GM21390 (cell line): Measurements from ENCODE around the gene TULP3.

Experiments
- ATAC-seq: cut with Tn5 transposase; IDR thresholded peaks from one replicate; pipeline ENCODE4 v1.9.1; 2021; ENCODE audit not compliant: unreplicated experiment

Gene TULP3

DNA sequence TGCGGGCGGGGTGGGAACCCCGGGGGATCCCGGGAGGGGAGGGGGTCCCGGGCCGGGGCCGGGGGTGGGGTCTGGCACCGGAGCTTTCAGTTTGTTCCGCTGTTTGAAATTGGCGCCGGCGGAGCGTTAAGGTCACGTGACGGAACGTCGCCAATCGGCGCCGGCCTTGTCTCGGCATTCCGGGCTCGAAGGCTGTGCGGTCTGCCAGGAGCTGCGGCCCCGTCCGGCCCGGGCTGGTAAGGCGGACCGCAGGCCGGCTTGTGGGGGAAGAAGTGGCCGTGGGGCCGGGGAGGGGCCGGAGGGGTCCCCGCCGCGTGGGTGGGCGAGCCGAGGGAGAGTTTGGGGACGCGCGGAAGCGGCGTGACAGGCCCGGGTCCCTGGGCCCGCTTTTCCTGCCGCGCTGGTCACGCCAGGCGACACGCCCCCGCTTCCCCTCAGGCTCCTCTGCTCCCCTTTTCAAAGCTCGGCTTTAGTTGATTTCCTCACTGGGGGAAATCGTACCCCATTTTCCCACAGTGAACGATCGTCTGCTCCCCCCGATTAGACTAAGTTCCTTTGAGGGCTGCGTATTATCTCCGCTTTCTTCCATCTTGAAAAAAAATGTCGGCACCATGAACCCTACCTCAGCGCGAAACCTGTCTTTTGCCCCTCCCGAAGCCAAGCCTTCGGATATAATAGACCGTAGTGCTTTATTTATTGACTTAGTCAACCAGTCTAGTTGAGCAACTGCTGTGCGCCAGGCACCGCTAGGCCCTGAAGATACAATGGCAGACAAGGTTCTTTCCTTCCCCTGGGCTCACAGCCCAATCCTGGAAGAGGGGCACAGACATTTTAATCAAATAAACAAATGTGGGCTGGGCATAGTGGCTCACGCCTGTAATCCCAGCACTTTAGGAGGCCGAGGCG, 13.4 kb upstream of the TULP3 start, which contains the start of the genes FOXM1 and RHNO1:
Gene FOXM1 (minus strand): TSS at position 128 of the 906 bp plus-strand sequence. CDS start 2,696 bp downstream, outside the sequence.
Gene RHNO1 (plus strand): TSS at position 177 of the 906 bp plus-strand sequence. CDS start 8,144 bp downstream, outside the sequence.
- ATAC-seq, result peak; percentile 75

DNA sequence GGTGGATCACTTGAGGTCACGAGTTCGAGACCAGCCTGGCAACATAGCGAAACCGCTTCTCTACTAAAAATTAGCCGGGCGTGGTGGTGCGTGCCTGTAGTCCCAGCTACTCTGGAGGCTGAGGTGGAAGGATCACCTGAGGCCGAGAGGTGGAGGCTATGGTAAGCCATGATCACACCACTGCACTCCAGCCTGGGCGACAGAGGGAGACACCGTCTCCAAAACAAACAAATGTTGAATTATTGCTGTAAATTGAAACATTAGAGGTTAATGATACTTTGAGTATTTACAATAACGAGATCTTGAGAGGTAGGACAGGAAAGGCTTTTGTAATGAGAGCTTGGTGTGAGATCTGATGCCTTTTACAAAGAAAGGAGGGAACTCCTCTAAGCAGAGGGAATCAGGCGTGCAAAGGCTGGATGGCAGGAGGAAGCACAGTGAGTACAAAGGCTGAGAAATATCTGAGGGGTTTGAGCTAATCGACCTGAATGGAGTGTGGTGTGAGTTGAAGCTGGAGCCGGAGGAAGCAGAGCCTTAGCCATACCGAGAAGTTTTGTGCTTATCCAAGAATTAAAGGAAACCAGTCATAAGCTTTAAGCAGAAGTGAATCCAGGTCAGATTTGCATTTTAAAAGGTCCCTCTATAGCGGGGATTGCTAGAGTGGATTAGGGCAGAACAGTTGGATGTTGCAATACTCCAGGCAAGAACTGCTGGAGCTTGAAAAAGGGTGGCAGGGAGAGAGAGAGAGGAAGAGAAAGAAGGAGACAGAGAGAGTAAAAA, 12.5 kb upstream of the TULP3 start:
- no peak for ATAC-seq

- ATAC-seq, result no peak
These were observed 10.8 kb upstream of the TULP3 start for GRCh38 chr12:2879853-2880252.

- ATAC-seq, result no peak
These were observed 5.9 kb upstream of the TULP3 start for GRCh38 chr12:2884810-2885209.

- ATAC-seq, result no peak
These were observed 3.8 kb upstream of the TULP3 start for GRCh38 chr12:2886768-2887450.

DNA sequence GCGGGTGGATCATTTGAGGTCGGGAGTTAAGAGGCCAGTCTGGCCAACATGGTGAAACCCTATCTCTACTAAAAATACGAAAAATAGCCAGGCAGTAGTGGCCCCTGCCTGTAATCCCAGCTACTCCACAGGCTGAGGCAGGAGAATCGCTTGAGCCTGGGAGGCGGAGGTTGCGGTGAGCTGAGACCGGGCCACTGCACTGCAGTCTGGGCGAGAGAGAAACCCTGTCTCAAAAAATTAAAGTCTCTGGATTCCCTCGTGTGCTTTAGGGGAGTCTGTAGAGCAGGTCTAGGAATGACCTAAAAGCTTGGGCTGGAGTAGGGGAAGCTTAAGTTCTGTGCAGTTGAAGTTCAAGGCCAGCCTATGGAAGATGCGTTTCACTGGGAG, 697 bp upstream of the TULP3 start:
- peak; percentile 3 for ATAC-seq

DNA sequence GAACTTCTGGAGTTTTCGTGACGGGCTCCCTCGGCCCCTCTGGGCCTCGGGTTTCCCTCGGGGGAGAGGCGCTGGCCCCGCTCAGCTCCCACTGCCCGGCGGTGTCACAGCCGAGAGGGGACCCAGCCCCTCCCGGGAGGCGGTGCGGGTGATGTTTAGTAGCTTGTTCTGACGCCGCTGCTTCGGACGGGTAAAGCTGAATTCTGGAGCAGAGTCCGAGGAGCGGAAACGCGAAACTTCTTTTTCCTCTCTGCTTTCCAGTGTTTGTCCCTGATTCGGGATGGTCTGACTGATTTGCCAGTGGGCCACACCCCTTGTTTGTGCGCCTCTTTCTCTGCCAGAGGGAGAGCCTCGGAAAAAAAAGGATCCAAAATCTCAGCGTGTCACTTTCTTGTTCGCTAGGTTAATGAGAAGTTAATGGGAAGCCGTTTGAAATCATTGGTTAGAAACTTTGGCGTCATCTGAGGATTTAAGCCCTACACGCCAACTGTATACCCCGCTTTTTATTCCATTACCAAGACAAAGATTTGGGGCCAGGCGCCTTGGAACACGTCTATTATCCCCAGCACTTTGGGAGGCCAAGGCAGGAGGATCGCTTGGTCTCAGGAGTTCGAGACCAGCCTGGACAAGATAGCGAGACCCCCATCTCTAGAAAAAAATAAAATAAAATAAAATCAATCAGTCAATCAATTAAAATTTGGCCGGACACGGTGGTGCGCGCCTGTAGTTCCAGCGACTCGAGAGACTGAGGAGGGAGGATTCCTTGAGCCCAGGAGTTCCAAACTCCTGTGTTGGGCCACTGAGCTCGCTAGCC, 756 bp downstream of the TULP3 start:
- ATAC-seq, result peak; percentile 21

DNA sequence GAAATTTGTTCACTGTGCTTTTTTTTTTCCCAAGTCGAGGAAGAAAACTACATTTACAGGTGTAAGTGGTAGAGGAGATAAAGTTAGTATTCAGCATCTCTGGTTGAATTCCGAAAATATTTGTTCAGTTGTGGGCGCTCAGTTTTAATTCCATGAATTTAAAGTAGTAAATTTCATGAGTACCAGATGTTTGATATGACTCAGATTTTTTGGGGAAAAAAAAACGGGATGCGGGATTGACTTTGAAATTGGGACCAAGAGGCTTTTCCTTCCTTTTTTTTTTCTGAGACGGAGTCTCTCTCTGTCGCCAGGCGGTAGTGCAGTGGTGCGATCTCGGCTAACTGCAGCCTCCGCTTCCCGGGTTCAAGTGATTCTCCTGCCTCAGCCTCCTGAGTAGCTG, 1.6 kb downstream of the TULP3 start:
- no peak for ATAC-seq

DNA sequence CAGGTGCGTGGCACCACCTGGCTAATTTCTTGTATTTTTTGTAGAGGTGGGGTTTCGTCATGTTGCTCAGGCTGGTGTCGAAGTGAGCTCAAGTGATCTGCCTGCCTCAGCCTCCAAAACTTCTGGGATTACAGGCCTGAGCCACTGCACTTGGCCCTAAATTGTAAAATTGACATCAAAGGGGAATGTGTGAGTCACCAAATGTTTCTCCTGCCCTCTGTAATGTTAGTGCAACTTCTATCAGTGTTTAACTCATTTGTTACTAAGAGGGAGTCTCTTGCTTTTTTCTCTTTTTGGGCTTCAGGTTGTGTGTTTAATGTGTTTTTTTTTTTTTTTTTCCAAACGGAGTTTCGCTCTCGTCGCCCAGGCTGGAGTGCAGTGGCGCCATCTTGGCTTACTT, 2.3 kb downstream of the TULP3 start:
- no peak for ATAC-seq

GRCh38 chr12:2895051-2895451, 4.4 kb downstream of the TULP3 start:
- ATAC-seq, result no peak

GRCh38 chr12:2895511-2895910, 4.8 kb downstream of the TULP3 start:
- no peak for ATAC-seq

GRCh38 chr12:2897418-2897817, 6.7 kb downstream of the TULP3 start:
- no peak for ATAC-seq

DNA sequence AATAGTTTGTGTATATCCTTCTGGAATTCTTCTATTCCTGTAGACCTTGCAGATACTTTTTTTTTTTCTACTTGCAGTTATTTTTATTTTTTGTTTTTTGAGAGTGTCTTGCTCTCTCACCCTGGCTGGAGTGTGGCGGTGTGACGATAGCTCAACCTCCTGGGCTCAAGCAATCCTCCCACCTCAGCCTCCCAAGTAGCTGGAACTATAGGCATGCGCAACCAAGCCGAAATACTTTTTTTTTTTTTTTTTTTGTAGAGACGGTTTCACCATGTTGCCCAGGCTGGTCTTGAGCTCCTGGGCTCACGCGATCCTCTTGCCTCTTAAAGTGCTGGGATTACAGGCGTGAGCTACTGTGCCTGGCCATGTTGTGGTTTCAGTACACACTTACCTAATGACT, 10.0 kb downstream of the TULP3 start:
- ATAC-seq, result no peak

DNA sequence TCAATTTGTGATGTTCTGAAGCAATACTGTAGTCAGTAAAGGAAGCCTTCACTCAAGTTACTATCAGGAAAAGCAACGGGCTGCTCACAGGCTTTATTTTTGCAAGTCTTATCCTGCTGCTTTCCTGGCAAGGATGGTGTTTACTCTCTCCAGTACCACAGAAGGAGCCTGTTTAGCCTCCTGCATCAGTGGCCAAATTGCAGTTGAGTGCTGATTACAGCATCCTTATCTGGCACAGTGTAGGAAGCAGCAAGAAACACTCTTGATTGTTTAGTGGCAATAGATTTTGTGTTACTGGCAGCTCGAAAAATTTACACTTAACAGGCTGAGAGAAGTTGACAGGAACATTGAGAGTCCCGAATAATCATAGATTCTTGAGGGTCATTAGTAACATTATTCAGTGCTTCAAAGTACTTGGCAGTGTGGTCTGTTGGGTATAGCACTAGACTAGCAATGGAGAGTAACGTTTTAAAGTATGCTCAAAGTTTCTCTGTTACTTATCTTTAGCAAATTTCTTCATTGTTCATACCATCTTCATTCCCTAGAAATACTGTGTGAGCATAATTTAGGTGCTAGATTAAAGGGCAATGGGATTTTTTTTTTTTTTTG, 11.7 kb downstream of the TULP3 start:
- ATAC-seq, result no peak

DNA sequence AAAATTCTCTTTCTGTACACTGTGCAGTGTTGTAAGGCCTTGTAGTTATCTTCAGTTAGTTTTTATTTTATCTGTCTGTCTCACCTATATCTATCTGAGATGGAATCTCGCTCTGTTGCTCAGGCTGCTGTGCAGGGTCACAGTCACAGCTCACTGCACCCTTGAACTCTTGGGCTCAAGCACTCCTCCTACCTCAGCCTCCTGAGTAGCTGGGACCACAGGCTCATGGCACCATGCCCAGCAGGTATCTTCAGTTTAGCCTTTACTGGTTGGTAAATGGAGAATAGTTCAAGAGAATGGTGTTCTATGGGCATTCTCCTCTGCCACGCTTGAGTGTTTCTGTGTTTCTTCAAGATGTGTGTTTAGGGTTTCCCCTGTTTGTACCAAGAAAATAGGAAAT, 13.6 kb downstream of the TULP3 start:
- ATAC-seq, result no peak

DNA sequence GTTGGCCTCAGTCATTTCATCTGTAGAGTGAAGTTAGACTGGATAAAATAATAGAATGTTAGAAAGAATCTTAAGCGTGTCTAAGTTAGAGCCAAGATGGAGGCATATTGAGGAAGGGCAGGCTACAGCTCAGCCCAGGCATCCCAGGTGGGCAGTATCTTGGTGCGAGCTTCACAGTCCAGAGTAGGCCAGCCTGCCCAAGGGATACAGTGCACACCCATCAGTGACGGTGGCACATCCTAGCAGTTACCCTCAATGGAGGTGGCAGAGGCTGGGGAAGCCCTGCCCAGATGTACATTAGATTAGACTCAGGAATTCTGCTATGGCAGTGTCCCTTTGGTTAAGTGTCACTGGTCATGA, 21.5 kb downstream of the TULP3 start:
- ATAC-seq, result no peak

DNA sequence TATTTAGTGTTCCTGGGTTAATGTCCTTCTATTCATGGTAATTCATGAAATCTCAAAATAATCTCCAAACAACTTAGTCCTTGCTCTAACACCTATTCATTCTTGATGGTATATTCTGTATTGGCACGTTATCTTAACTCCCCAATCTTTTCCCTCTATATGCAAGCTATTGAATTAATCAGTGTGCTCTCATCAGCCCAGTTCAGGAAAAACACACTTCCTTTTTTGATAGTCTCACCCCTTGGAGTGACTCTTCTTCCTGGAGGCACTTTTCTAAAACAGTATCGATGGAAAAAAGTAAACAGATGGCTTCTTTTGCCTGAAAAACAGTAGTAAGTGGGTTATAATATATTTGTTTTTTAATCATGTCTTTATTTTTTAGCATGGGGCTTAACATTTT, 28.6 kb downstream of the TULP3 start:
- ATAC-seq, result no peak

DNA sequence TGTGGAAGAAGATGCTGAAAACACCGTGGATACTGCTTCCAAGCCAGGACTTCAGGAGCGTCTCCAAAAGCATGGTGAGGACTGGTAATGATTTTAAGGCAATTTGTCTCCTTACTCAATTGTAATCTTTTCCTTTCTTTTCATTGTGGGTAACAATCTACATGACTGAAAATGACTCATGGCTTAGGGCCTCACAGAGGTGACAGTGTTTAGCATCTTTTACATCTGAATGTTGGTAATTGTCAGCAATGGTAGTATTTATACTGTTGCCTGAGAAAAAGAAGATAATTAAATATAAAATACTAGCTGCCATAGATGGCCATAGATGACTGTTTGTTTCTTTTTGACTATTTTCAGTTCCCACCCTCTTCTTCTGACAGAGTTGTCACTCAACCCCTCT, 31.6 kb downstream of the TULP3 start:
- ATAC-seq, result no peak

DNA sequence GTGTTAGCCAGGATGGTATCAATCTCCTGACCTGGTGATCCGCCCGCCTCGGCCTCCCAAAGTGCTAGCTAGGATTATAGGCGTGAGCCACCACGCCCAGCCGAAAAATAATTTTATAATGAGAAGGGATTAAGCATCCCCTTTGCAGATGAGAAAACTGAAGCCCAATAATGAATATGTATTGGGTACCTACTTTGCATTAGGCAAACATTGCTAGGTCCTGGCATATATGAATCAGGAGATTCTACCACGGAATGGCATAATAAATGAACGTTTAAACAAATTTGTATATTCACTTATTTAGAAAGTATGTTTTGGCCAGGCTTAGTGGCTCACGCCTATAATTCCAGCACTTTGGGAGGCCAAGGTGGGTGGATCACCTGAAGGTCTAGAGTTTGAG, 32.4 kb downstream of the TULP3 start:
- ATAC-seq, result no peak

- ATAC-seq, result no peak
These were observed 33.3 kb downstream of the TULP3 start for GRCh38 chr12:2924019-2924418.
